Cardiac fibroblast (primary cell): Measurements from ENCODE around the gene CD99L2.
"Not testable (repeated sequence)": the region's sequence is repeated elsewhere in the genome, so short reads cannot be mapped to it uniquely, and the experiment has no call there.

Experiments
- DNase-seq, 2 donors: peaks; one replicate each; pipeline versions ENCODE4 v3.0.0 to v3.0.0-alpha.2; 2010; ENCODE audit warnings: low read depth in 2 of 2
- H3K4me3 ChIP-seq, 2 donors: replicated peaks in 1 of 2; 1 replicate in 1 of 2; 2 replicates in 1 of 2; pipeline ENCODE4 v1.5.1; 2011; ENCODE audit warnings: low read depth in 2 of 2, low read length in 2 of 2, mild to moderate bottlenecking in 2 of 2, moderate library complexity in 1 of 2
- TF ChIP-seq, protein P1 (sequence below): IDR thresholded peaks from one replicate; pipeline ENCODE4 v1.5.1; 2011; ENCODE audit warnings: low read depth, mild to moderate bottlenecking, low read length, inconsistent platforms

CD99L2 gene

DNA sequence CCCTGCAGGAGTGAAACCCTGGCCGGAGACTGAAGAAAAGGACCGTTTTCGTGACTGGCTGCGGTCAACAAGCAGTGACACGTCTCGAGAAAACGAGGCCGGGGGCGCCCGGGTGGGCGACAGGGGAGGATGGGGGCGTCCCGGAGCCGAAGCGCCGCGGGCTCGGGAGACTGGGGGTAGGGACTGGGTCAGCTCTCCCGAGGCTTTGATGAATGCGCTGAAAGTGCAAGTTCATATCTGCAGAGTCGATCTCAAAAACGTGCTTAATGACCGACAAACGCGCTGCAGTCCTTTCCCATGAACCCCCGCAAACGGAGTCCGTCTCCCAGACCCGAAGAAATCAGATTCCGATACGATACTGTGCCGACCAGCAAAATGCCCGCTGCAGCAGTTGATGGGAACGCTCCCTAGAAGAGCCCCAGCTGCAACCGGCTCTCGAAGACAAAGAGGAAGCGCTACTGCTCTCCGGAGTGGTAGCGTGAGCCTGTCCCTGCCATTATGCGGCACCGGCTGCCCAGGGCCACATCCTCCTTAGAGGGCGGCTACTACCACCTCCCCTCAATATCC lies 806 bp upstream of the CD99L2 start:
- peak; percentile 13 to 15 for DNase-seq
- TF ChIP-seq, protein P1, sequence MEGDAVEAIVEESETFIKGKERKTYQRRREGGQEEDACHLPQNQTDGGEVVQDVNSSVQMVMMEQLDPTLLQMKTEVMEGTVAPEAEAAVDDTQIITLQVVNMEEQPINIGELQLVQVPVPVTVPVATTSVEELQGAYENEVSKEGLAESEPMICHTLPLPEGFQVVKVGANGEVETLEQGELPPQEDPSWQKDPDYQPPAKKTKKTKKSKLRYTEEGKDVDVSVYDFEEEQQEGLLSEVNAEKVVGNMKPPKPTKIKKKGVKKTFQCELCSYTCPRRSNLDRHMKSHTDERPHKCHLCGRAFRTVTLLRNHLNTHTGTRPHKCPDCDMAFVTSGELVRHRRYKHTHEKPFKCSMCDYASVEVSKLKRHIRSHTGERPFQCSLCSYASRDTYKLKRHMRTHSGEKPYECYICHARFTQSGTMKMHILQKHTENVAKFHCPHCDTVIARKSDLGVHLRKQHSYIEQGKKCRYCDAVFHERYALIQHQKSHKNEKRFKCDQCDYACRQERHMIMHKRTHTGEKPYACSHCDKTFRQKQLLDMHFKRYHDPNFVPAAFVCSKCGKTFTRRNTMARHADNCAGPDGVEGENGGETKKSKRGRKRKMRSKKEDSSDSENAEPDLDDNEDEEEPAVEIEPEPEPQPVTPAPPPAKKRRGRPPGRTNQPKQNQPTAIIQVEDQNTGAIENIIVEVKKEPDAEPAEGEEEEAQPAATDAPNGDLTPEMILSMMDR = no peak
- H3K4me3 ChIP-seq = peak overlapping the region; percentile 65 to 67

DNA sequence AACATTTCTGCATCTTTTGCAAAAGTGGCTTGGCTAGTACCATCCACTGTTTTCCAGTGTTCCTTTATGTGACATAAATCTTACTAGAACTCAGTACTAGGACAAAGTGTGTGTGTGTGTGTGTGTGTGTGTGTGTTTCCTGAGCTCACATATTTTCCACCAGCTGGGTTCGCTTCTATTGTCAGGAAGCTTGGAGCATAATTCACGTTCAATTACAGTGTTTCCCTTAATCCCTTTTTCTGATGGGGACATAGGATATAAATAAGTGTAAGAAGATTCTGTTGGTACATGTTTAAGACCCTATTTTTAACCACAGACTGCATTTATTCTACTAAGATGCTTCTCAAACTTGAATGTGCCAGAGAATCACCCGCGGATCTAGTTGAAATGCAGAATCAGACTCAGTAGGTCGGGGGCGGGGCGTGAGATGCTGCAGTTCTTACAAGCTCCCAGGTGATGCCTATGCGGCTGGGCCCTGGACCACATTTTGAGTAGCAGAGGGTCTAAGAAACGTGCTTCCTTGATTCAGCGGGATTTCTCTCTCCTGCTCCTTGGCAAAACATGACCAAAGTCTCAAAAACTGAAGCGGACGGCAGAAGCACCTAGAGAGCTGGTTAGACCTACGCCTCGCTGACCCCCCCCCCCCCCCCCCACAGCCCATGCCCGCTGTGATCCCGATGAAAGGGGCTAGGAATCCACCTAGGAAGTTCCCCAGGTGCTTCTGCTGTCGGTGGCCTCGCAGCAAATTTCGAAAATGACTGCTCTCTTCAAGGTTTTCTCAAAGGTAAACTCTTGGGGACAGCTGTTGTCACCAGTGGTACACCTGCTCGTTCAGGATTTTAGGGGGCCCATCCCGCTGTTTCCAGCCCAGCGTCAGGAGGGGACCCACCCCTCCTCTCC lies 797 bp downstream of the CD99L2 start:
- TF ChIP-seq, protein P1 = no peak
- DNase-seq = peak; percentile 35 to 54
- peak overlapping the region; percentile 59 to 61 for H3K4me3 ChIP-seq

DNA sequence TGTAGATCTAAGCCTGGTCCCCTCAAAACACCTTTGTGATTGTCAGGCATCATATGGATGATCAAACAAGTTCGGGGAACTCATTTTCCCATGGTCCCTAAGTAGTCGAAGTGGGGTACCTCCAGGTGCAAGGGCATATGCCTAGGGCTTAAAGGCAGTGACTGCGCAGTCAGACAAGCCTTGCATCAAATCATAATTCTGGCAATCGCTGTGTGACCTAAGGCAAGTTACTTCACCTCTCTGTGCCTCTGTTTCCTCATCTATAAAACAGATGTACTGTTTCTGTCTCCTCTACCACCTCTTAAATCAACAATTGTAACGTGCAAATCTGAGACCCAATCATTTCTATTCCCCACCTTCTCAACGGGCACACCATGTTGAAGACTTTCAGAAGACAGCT lies 1.8 kb downstream of the CD99L2 start:
- H3K4me3 ChIP-seq = no peak overlapping the region
- DNase-seq = no peak
- TF ChIP-seq, protein P1 = no peak

DNA sequence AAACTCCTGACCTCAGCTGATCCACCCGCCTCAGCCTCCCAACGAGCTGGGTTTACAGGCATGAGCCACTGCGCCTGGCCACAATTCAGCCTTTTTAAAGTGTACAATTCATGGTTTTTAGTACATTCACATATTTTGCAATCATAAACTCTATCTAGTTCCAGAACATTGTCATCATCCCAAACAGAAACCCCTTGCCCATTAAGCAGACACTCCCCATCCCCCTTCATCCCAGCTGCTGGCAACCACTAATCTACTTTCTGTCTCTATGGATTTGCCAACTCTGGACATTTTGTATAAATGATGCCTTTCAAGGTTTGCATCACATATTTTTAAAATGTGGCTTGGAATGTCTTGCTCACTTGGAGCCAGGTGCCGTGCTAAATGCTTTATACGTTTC lies 4.5 kb downstream of the CD99L2 start:
- TF ChIP-seq, protein P1 = no peak
- no peak overlapping the region for H3K4me3 ChIP-seq

DNA sequence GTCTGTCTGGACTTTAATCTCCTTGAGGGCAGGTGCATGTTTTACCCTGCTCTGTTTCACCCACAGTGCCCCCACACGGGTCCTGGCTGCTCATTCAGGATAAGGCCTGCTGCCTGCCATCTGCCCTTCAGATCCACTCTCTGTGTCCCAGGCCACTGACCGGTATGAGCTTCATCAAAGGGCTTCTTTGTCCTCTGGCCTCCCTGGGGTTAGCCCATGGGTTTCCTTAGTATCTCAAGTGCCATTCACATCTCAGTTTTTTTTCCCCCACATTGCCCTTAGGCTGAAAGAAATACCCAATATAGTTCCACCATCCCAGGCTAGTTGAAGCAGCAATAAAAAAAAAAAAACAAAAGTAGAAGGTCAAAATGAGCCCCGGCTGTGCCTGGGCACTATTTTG lies 9.3 kb downstream of the CD99L2 start:
- no peak overlapping the region for H3K4me3 ChIP-seq
- DNase-seq = no peak
- TF ChIP-seq, protein P1 = no peak

More for the DNA sequence above, 4.5 kb downstream of the CD99L2 start:
- DNase-seq = no peak

DNA sequence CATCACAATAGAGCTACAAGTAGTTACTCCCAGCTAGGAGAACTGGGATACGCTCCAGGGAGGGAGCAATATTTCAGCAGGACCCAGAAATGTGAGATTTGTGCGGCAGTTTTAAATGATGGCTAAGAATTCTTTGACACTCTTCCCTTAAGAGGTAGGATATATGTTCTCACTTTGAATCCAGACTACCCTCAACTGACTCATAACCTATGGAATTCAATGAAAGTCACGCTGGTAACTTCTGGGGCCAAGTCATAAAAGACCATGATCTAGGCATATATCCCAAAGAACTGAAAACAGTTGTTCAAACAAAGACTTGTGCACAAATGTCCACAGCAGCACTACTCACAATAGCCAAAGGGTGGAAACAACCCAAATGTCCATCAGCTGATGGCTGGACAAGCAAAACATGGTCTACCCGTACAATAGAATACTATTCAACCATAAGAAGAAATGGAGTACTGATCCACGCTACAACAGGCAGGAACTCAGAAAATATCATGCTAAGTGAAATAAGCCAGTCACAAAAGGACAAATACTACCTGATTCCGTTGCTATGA lies 10.5 kb downstream of the CD99L2 start:
- TF ChIP-seq, protein P1 = no peak
- peak in 1 of 2 donors; percentile 56 for DNase-seq
- H3K4me3 ChIP-seq = no peak overlapping the region

DNA sequence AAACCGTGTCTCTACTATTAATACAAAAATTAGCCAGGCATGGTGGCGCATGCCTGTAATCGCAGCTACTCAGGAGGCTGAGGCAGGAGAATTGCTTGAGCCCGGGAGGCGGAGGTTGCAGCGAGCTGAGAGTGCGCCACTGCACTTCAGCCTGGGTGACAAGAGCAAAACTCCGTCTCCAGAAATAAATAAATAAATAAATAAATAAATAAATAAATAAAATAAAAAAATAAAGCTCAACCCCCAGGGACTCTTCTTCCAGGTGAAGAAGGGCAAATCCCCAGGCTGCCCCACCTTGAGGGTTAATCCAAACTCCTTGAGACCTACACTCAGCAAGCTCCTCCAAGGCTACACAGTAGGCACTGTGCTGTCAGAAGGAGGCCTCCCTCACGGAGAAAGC lies 11.2 kb downstream of the CD99L2 start:
- not testable (repeated sequence) for DNase-seq, H3K4me3 ChIP-seq
